Smooth muscle cell (in vitro differentiated cells): ENCODE measurements around the gene CREB3L1. TPM values are rescaled to one million over a fixed set of nuclear protein-coding genes. Genes with fewer than 3 reads are reported as not detected.

Experiments used
- DNase-seq: peaks from one replicate; lab custom pipeline; 2025; ENCODE audit not compliant: unreplicated experiment; lab: John Stamatoyannopoulos, UW
- H2AFZ ChIP-seq: fragments of 200-600 bp; sonication (generic); 2 replicates; pipeline ENCODE4 v1.6.0; 2016; ENCODE audit warnings: antibody characterized with exemption, low read depth, mild to moderate bottlenecking
- H3F3A ChIP-seq: fragments of 200-600 bp; sonication (generic); 2 replicates; pipeline ENCODE4 v1.6.0; 2017; ENCODE audit warnings: antibody characterized with exemption, low read depth
- H3K27ac ChIP-seq: fragments of 200-600 bp; sonication (generic); 2 replicates; pipeline ENCODE4 v1.5.1; 2016; ENCODE audit warnings: low read depth, mild to moderate bottlenecking
- H3K27me3 ChIP-seq: fragments of 200-600 bp; sonication (generic); 2 replicates; pipeline ENCODE4 v1.6.1; 2016; ENCODE audit warnings: low read depth, mild to moderate bottlenecking
- H3K36me3 ChIP-seq: fragments of 200-600 bp; sonication (generic); 2 replicates; pipeline ENCODE4 v1.5.1; 2016; ENCODE audit warnings: low read depth
- H3K4me1 ChIP-seq: fragments of 200-600 bp; sonication (generic); 2 replicates; pipeline ENCODE4 v1.5.1; 2016; ENCODE audit warnings: low read depth
- H3K4me2 ChIP-seq: fragments of 200-600 bp; sonication (generic); 2 replicates; pipeline ENCODE4 v1.6.0; 2016; ENCODE audit warnings: mild to moderate bottlenecking
- H3K4me3 ChIP-seq: fragments of 200-600 bp; sonication (generic); 2 replicates; pipeline ENCODE4 v1.5.1; 2016; ENCODE audit warnings: mild to moderate bottlenecking
- H3K79me2 ChIP-seq: fragments of 200-600 bp; sonication (generic); 2 replicates; pipeline ENCODE4 v1.6.0; 2016; ENCODE audit warnings: low read depth, mild to moderate bottlenecking
- H3K9ac ChIP-seq: fragments of 200-600 bp; sonication (generic); 2 replicates; pipeline ENCODE4 v1.6.0; 2016; ENCODE audit warnings: low read depth
- H3K9me3 ChIP-seq: fragments of 200-600 bp; sonication (generic); replicated peaks from 2 replicates; pipeline ENCODE4 v1.5.1; 2016; ENCODE audit warnings: low read depth
- H4K20me1 ChIP-seq: fragments of 200-600 bp; sonication (generic); 2 replicates; pipeline ENCODE4 v1.6.0; 2016; ENCODE audit warnings: low read depth
- CTCF ChIP-seq: fragments of 200-600 bp; sonication (generic); IDR thresholded peaks from 2 replicates; pipeline ENCODE4 v1.5.1; 2017; ENCODE audit warnings: borderline replicate concordance, mild to moderate bottlenecking, antibody characterized with exemption; ENCODE audit not compliant: insufficient read depth, poor library complexity, severe bottlenecking
- WGBS: methylation state at CpG from one replicate; pipeline ENCODE4 v1.1.7; 2016; ENCODE audit warnings: low lambda C conversion rate; 5-methylcytosine and 5-hydroxymethylcytosine counted together
- polyA plus RNA-seq: library from polyadenylated mRNA; unstranded; fragments of >200 nt; fragmentation: Nextera tagmentation; extraction: Ambion mirVana; gene quantifications from 2 replicates; pipeline ENCODE4 v1.2.1, GENCODE V29; 2016
- total RNA-seq: library from RNA; depleted of rRNA; stranded (reverse); fragments of >200 nt; gene quantifications from 2 replicates; pipeline ENCODE4 v1.2.3, GENCODE V29; 2014

Gene CREB3L1
- total and polyA plus RNA-seq, 2 experiments from 2014 or later, result 63.3 to 437 TPM

GRCh38 chr11:46290011-46290410 is 12.5 kb downstream of the CREB3L1 start:
- Histone ChIP-seq H3K27ac (peak overlapping the region; percentile 98), H3F3A (peaks cover 48% of the 10 kb centered on the region), H2AFZ (no peak overlapping the region), H4K20me1 (peaks cover 55% of the 10 kb centered on the region), H3K27me3 (no peaks in the 10 kb centered on the region), H3K4me1 (peaks cover 34% of the 10 kb centered on the region), H3K36me3 (no peaks in the 10 kb centered on the region), H3K79me2 (peaks cover 73% of the 10 kb centered on the region), H3K4me3 (no peak overlapping the region), H3K9ac (no peak overlapping the region), H3K4me2 (peak overlapping the region; percentile 60), H3K9me3 (no peaks in the 10 kb centered on the region)
- no peak for TF ChIP-seq CTCF
- 71% methylated on average over 2 of the region's 2 CpGs for WGBS
- no peak for DNase-seq

GRCh38 chr11:46290598-46291309 is 13.3 kb downstream of the CREB3L1 start:
- peaks cover 48% of the 10 kb centered on the region for H4K20me1 ChIP-seq
- TF ChIP-seq CTCF, result no peak
- H3K9me3 ChIP-seq, result no peaks in the 10 kb centered on the region
- WGBS, result 8% methylated on average over 6 of the region's 6 CpGs
- peaks cover 50% of the 10 kb centered on the region for H3F3A ChIP-seq
- H3K27ac ChIP-seq, result peak overlapping the region; percentile 98
- H2AFZ ChIP-seq, result no peak overlapping the region
- no peak overlapping the region for H3K4me3 ChIP-seq
- no peaks in the 10 kb centered on the region for H3K36me3 ChIP-seq
- peak; percentile 89 for DNase-seq
- H3K4me1 ChIP-seq, result peaks cover 39% of the 10 kb centered on the region
- H3K27me3 ChIP-seq, result no peaks in the 10 kb centered on the region
- H3K79me2 ChIP-seq, result peaks cover 71% of the 10 kb centered on the region
- H3K9ac ChIP-seq, result peak overlapping the region; percentile 80
- H3K4me2 ChIP-seq, result peak overlapping the region; percentile 71

GRCh38 chr11:46291441-46292150 is 14.1 kb downstream of the CREB3L1 start:
- 21% methylated on average over 10 of the region's 10 CpGs for WGBS
- no peaks in the 10 kb centered on the region for H3K27me3 ChIP-seq
- H2AFZ ChIP-seq, result no peak overlapping the region

More at GRCh38 chr11:46291441-46292150, 14.1 kb downstream of the CREB3L1 start:
- peak overlapping the region; percentile 98 for H3K27ac ChIP-seq
- H3K9me3 ChIP-seq, result no peaks in the 10 kb centered on the region
- H3K79me2 ChIP-seq, result peaks cover 71% of the 10 kb centered on the region
- no peaks in the 10 kb centered on the region for H3K36me3 ChIP-seq
- no peak overlapping the region for H3K4me3 ChIP-seq
- TF ChIP-seq CTCF, result no peak
- peaks cover 48% of the 10 kb centered on the region for H3K4me1 ChIP-seq
- H4K20me1 ChIP-seq, result peaks cover 40% of the 10 kb centered on the region
- no peak for DNase-seq
- peaks cover 50% of the 10 kb centered on the region for H3F3A ChIP-seq
- peak overlapping the region; percentile 71 for H3K4me2 ChIP-seq
- peak overlapping the region; percentile 80 for H3K9ac ChIP-seq
